ENCODE data around the gene LDAH.

DNA sequence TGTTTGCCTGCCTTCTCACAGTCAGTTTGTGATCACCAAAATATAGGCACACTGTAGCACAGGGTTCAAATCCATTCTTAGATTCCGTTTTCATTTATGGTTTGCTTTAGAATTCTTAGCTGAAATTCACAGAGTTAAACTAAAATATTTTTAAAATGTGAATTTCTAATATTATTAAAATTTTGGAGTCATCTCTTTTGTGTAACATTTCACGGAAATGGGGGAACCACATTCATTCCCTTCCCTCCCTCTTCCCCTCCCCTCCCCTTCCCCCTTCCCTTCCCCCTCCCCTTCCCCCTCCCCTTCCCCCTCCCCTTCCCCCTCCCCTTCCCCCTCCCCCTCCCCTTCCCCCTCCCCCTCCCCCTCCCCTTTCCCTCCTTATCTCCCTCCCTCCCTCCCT, 11.4 kb upstream of the LDAH start:
- no peak for TF ChIP-seq ZNF384 (IDR thresholded peaks at IDR 0.05)
- no peak for TF ChIP-seq CTBP1 (IDR thresholded peaks at IDR 0.05; ENCODE audit: borderline replicate concordance)

Measured in HEK293T (cell line).